ENCODE measurements around the gene SP3. TPM values are rescaled to one million over a fixed set of nuclear protein-coding genes. Genes with fewer than 3 reads are reported as not detected.

SP3 gene
- total and polyA plus RNA-seq, 2 experiments from 2014 or later = 24.1 to 110 TPM

GRCh38 chr2:173881886-173882285 lies 83.3 kb downstream of the SP3 start (continued):
- no peak for TF ChIP-seq ZNF462 (CRISPR knock-in tag; IDR thresholded peaks at IDR 0.05)

- H3K27me3 Mint-ChIP-seq (ENCODE audit: insufficient read depth, low read depth, poor library complexity) = no peaks in the 10 kb centered on the region
Measured at GRCh38 chr2:173881461-173881860, 83.7 kb downstream of the SP3 start.

More at GRCh38 chr2:173881461-173881860, 83.7 kb downstream of the SP3 start:
- H3K4me3 ChIP-seq = no peak overlapping the region
- no peaks in the 10 kb centered on the region for H3K4me1 ChIP-seq (ENCODE audit: insufficient read depth)
- no peak overlapping the region for H3K27ac ChIP-seq (ENCODE audit: low read depth)
- no peaks in the 10 kb centered on the region for H4K20me1 ChIP-seq (replicated peaks; ENCODE audit: insufficient read depth)
- no peak for DNase-seq (ENCODE audit: low spot score)
- H2AFZ ChIP-seq = no peak overlapping the region
- peaks cover 11% of the 10 kb centered on the region; the same call in 2 of the 3 replicates for H3K36me3 Mint-ChIP-seq (ENCODE audit: low read depth)
- H3K4me2 ChIP-seq = no peak overlapping the region
- no peaks in the 10 kb centered on the region for H3K79me2 ChIP-seq (replicated peaks; ENCODE audit: insufficient read depth)
- ATAC-seq = no peak
- H3K27ac Mint-ChIP-seq = no peak overlapping the region
- H3K27me3 ChIP-seq (ENCODE audit: insufficient read depth) = no peaks in the 10 kb centered on the region
- no peaks in the 10 kb centered on the region for H3K9me2 ChIP-seq (ENCODE audit: insufficient read depth)
- peaks cover 14% of the 10 kb centered on the region for H3K9me3 Mint-ChIP-seq
- H3K36me3 ChIP-seq (ENCODE audit: insufficient read depth) = no peaks in the 10 kb centered on the region
- H3F3A ChIP-seq (replicated peaks; ENCODE audit: low read depth) = no peaks in the 10 kb centered on the region
- TF ChIP-seq ZNF114 (CRISPR knock-in tag; IDR thresholded peaks at IDR 0.05) (no peak), EZH2 (IDR thresholded peaks at IDR 0.05; ENCODE audit: low read depth, unreplicated experiment) (no peak), REST (IDR thresholded peaks at IDR 0.05; ENCODE audit: unreplicated experiment) (no peak), STAT1 (IDR thresholded peaks at IDR 0.05; ENCODE audit: unreplicated experiment) (no peak)
- H3K4me3 Mint-ChIP-seq = no peak overlapping the region
- H3K4me1 Mint-ChIP-seq = no peaks in the 10 kb centered on the region

Measured in GM23338 (cell line).